H1 (cell line): Measurements from ENCODE around the gene LRP8. TPM values are rescaled to one million over a fixed set of nuclear protein-coding genes. Genes with fewer than 3 reads are reported as not detected.

Experiments
- ATF2 ChIP-seq: IDR thresholded peaks from 2 replicates; pipeline ENCODE4 v1.6.1; 2012; ENCODE audit warnings: low read length, inconsistent platforms
- CBX8 ChIP-seq: fragments of 300-800, 300-1000 bp; sonication (generic); IDR thresholded peaks from 2 replicates; pipeline ENCODE4 v1.7.1; 2016; ENCODE audit warnings: low read depth, low read length, borderline replicate concordance
- CREB1 ChIP-seq: IDR thresholded peaks from 2 replicates; pipeline ENCODE4 v1.6.1; 2012; ENCODE audit warnings: inconsistent platforms
- EGR1 ChIP-seq: IDR thresholded peaks from 2 replicates; pipeline ENCODE4 v1.6.1; 2011; ENCODE audit warnings: low read depth, low read length, borderline replicate concordance
- NANOG ChIP-seq: IDR thresholded peaks from 2 replicates; pipeline ENCODE4 v1.6.1; 2011; ENCODE audit warnings: low read length, low read depth, mild to moderate bottlenecking, inconsistent platforms; ENCODE audit not compliant: insufficient read depth, poor library complexity, severe bottlenecking
- NRF1 ChIP-seq: IDR thresholded peaks from 2 replicates; pipeline ENCODE4 v1.6.1; 2011; ENCODE audit warnings: mild to moderate bottlenecking, low read depth, low read length, improper control_type of control experiment
- SP4 ChIP-seq: IDR thresholded peaks from 2 replicates; pipeline ENCODE4 v1.6.1; 2012; ENCODE audit warnings: low read length, inconsistent platforms
- polyA plus RNA-seq, 7 experiments: library from polyadenylated mRNA; depleted of rRNA in 3 of 7; stranded (reverse) in 5 of 7; unstranded in 2 of 7; fragments of >200 nt in 5 of 7; fragments of 200-250 nt in 2 of 7; gene quantifications; 1 replicate in 5 of 7; 2 replicates in 1 of 7; 4 replicates in 1 of 7; pipeline versions ENCODE4 v1.2.1 to v1.2.3, GENCODE V29; 2011 to 2013; ENCODE audit warnings: missing spikeins in 2 of 7, mixed read lengths in 2 of 7
- total RNA-seq: library from RNA; stranded (reverse); fragmentation: NEBNext Ultra II Directional; extraction: Animal tissue kit (Norgen Biotek cat#: 25700); gene quantifications from 2 replicates; pipeline ENCODE4 v1.2.1, GENCODE V29; 2021

The LRP8 gene
- total and polyA plus RNA-seq, 2 of the 8 experiments (the other 6 are each of a cell fraction or from before 2014, with no cell fraction given) = 63.2 to 66.4 TPM

DNA sequence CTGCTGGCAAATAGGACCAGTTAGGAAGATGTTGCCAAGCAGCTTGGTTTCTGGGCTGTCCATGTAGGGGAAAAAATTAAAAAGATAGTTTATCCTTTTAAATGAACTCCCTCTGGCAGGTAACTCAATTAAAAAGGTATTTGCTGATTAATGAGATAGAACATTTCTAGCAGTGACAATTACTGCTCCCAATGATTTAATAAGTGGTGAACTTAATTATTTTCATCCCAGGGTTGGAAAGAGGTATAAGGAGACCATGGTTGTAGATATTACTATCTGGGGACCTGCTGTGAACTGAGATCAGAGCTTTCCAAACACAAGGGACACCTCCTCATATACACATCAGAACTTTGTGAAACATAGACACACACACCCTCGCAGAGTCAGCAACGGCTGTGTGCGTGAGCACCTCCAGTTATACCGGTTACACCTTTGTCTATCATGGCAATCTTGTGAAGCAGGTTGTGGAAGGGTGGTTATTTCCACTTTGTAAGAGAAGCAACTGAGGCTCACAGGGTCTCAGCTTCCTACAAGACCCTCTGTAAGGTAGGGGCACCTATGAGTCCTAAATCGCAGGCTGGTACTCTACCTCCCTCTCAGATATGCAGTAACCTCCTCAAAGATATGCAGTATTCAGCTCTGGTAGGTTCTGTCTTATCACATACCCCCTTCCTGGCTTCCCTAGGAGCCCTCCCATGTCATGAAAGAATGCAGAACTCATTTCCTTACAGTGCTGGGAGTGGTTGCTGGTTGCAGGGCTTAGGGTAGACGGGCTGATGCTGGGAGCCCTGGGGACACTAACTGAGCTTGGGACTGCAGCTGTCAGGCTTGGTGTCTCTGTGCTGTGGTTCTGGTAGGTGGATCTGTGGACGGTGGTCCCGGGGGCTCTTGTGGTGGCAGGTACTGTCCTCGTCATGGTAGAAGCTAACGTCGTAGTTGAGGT lies 71.1 kb downstream of the LRP8 start (continued):
- TF ChIP-seq EGR1 (no peak), SP4 (no peak), NRF1 (no peak), NANOG (no peak), ATF2 (no peak), CBX8 (no peak), CREB1 (no peak)
